H9 (cell line): Measurements from ENCODE around the gene BPTF. TPM values are rescaled to one million over a fixed set of nuclear protein-coding genes. Genes with fewer than 3 reads are reported as not detected.
A peak's percentile ranks its signal among the peaks of the same experiment; 100 is the strongest.

Source experiments
- DNase-seq: peaks from one replicate; pipeline ENCODE4 v3.0.0-alpha.2; 2017
- H2AFZ ChIP-seq: one replicate; pipeline ENCODE4 v1.6.1; 2013; ENCODE audit warnings: mild to moderate bottlenecking, low read length, control low read depth, moderate library complexity
- H2AK5ac ChIP-seq: 2 replicates; pipeline ENCODE4 v1.6.1; 2013; ENCODE audit warnings: low read length, control low read depth, mixed read lengths; ENCODE audit not compliant: insufficient read length
- H2BK120ac ChIP-seq: one replicate; pipeline ENCODE4 v1.6.1; 2013; ENCODE audit warnings: low read depth, mild to moderate bottlenecking, low read length, control low read depth, inconsistent platforms; ENCODE audit not compliant: poor library complexity, severe bottlenecking
- H2BK12ac ChIP-seq: 2 replicates; pipeline ENCODE4 v1.6.1; 2013; ENCODE audit warnings: low read length, control low read depth, mixed read lengths, low read depth; ENCODE audit not compliant: insufficient read length
- H2BK15ac ChIP-seq: 2 replicates; pipeline ENCODE4 v1.6.1; 2013; ENCODE audit warnings: low read depth, low read length, control low read depth
- H2BK20ac ChIP-seq: one replicate; pipeline ENCODE4 v1.6.1; 2013; ENCODE audit warnings: low read depth, mild to moderate bottlenecking, low read length, control low read depth, inconsistent platforms; ENCODE audit not compliant: poor library complexity, severe bottlenecking
- H2BK5ac ChIP-seq: 2 replicates; pipeline ENCODE4 v1.6.1; 2013; ENCODE audit warnings: low read length, control low read depth, mixed read lengths; ENCODE audit not compliant: insufficient read length
- H3K14ac ChIP-seq: 2 replicates; pipeline ENCODE4 v1.6.1; 2013; ENCODE audit warnings: low read length, control low read depth; ENCODE audit not compliant: insufficient read depth
- H3K18ac ChIP-seq: 2 replicates; pipeline ENCODE4 v1.6.1; 2013; ENCODE audit warnings: low read depth, mild to moderate bottlenecking, mixed read lengths, low read length, control low read depth; ENCODE audit not compliant: insufficient read length
- H3K23ac ChIP-seq: 2 replicates; pipeline ENCODE4 v1.6.1; 2013; ENCODE audit warnings: low read length, control low read depth, mixed read lengths, low read depth; ENCODE audit not compliant: insufficient read length
- H3K23me2 ChIP-seq: 2 replicates; pipeline ENCODE4 v1.6.1; 2013; ENCODE audit warnings: low read depth, mild to moderate bottlenecking, mixed read lengths, low read length, control low read depth; ENCODE audit not compliant: insufficient read length, poor library complexity, severe bottlenecking
- H3K27ac ChIP-seq: 2 replicates; pipeline ENCODE4 v1.5.1; 2013; ENCODE audit warnings: low read length, control low read depth, mixed read lengths, low read depth; ENCODE audit not compliant: insufficient read length
- H3K27me3 ChIP-seq: 2 replicates; pipeline ENCODE4 v1.6.1; 2013; ENCODE audit warnings: low read length, control low read depth, inconsistent platforms; ENCODE audit not compliant: insufficient read depth
- H3K4ac ChIP-seq: 2 replicates; pipeline ENCODE4 v1.6.1; 2013; ENCODE audit warnings: low read depth, mild to moderate bottlenecking, control low read depth, inconsistent platforms, low read length, moderate library complexity
- H3K4me1 ChIP-seq: 2 replicates; pipeline ENCODE4 v1.6.1; 2013; ENCODE audit warnings: low read length, control low read depth, inconsistent platforms; ENCODE audit not compliant: insufficient read depth
- H3K4me2 ChIP-seq: 2 replicates; pipeline ENCODE4 v1.6.1; 2013; ENCODE audit warnings: low read length, control low read depth, mixed read lengths; ENCODE audit not compliant: insufficient read length, insufficient read depth
- H3K56ac ChIP-seq: 2 replicates; pipeline ENCODE4 v1.6.1; 2013; ENCODE audit warnings: low read depth, mild to moderate bottlenecking, mixed read lengths, low read length, control low read depth; ENCODE audit not compliant: insufficient read length
- H3K79me1 ChIP-seq: 2 replicates; pipeline ENCODE4 v1.6.1; 2013; ENCODE audit warnings: low read depth, mild to moderate bottlenecking, moderate library complexity, low read length, control low read depth, inconsistent platforms; ENCODE audit not compliant: insufficient read depth, poor library complexity, severe bottlenecking
- H3K79me2 ChIP-seq: 2 replicates; pipeline ENCODE4 v1.6.1; 2013; ENCODE audit warnings: low read length, control low read depth, inconsistent platforms; ENCODE audit not compliant: insufficient read depth
- H3K9ac ChIP-seq: 2 replicates; pipeline ENCODE4 v1.6.1; 2013; ENCODE audit warnings: low read length, control low read depth, mixed read lengths; ENCODE audit not compliant: insufficient read length; ENCODE audit errors: extremely low read depth
- H3K9me3 ChIP-seq: one replicate; pipeline ENCODE4 v1.6.1; 2013; ENCODE audit warnings: low read depth, low read length, inconsistent platforms; ENCODE audit not compliant: control insufficient read depth
- H3T11ph ChIP-seq: one replicate; pipeline ENCODE4 v1.6.1; 2013; ENCODE audit warnings: mild to moderate bottlenecking, low read length, control low read depth, inconsistent platforms
- H4K20me1 ChIP-seq: one replicate; pipeline ENCODE4 v1.6.1; 2013; ENCODE audit not compliant: control insufficient read depth, insufficient read length, insufficient read depth
- H4K5ac ChIP-seq: 2 replicates; pipeline ENCODE4 v1.6.1; 2013; ENCODE audit warnings: low read depth, mild to moderate bottlenecking, mixed read lengths, low read length, control low read depth; ENCODE audit not compliant: insufficient read length
- H4K8ac ChIP-seq: replicated peaks from 2 replicates; pipeline ENCODE4 v1.6.1; 2013; ENCODE audit warnings: low read length, control low read depth, mixed read lengths, low read depth; ENCODE audit not compliant: insufficient read length
- H4K91ac ChIP-seq: 2 replicates; pipeline ENCODE4 v1.6.1; 2013; ENCODE audit warnings: low read depth, mild to moderate bottlenecking, moderate library complexity, mixed read lengths, low read length, control low read depth; ENCODE audit not compliant: insufficient read length
- H3K27ac Mint-ChIP-seq, 3 experiments: 2 replicates in 2 of 3; 3 replicates in 1 of 3; pipeline ENCODE4 v1.8.0; 2020 to 2021; ENCODE audit warnings: mixed read lengths in 3 of 3, mild to moderate bottlenecking in 1 of 3, moderate library complexity in 1 of 3
- H3K27me3 Mint-ChIP-seq: 2 replicates; pipeline ENCODE4 v1.8.0; 2021; ENCODE audit warnings: low read depth, mild to moderate bottlenecking, moderate library complexity, mixed read lengths
- H3K36me3 Mint-ChIP-seq, 3 experiments: 2 replicates in 2 of 3; 3 replicates in 1 of 3; pipeline ENCODE4 v1.8.0; 2020 to 2021; ENCODE audit warnings: low read depth in 3 of 3, mixed read lengths in 3 of 3; ENCODE audit not compliant: insufficient read depth in 1 of 3
- H3K4me1 Mint-ChIP-seq, 2 experiments: 2 replicates each; pipeline ENCODE4 v1.8.0; 2020; ENCODE audit warnings: mixed read lengths in 2 of 2
- H3K4me3 Mint-ChIP-seq, 2 experiments: 2 replicates in 1 of 2; 3 replicates in 1 of 2; pipeline ENCODE4 v1.8.0; 2020 to 2021; ENCODE audit warnings: mild to moderate bottlenecking in 2 of 2, mixed read lengths in 2 of 2, moderate library complexity in 1 of 2
- H3K9me3 Mint-ChIP-seq, 2 experiments: 2 replicates in 1 of 2; 3 replicates in 1 of 2; pipeline ENCODE4 v1.8.0; 2020; ENCODE audit warnings: mild to moderate bottlenecking in 2 of 2, mixed read lengths in 2 of 2, moderate library complexity in 1 of 2
- CTCF ChIP-seq: fragments of 200-600 bp; sonication (generic); conservative IDR thresholded peaks from 3 replicates; pipeline ENCODE4 v1.8.0; 2021; ENCODE audit warnings: antibody characterized with exemption, mild to moderate bottlenecking
- WGBS: extraction: QIAGEN DNeasy Blood & Tissue Kit; methylation state at CpG from one replicate; pipeline ENCODE4 v1.1.7; 2013; ENCODE audit warnings: missing lambda C conversion rate, low lambda C conversion rate, mixed read lengths; ENCODE audit not compliant: insufficient read length; ENCODE audit errors: extremely low coverage; 5-methylcytosine and 5-hydroxymethylcytosine counted together
- total RNA-seq: library from RNA; stranded (reverse); gene quantifications from 2 replicates; pipeline ENCODE4 v1.2.1, GENCODE V29; 2021

The BPTF gene
- total RNA-seq, 1 experiment from 2014 or later, result 203 TPM

GRCh38 chr17:67891481-67892119 is 66.3 kb downstream of the BPTF start:
- H2BK15ac ChIP-seq, result no peak overlapping the region
- H3K79me1 ChIP-seq, result no peaks in the 10 kb centered on the region
- H3K4me3 Mint-ChIP-seq, result no peak overlapping the region
- WGBS, result no CpG with 5 or more reads among the region's 6 CpGs
- H3K27ac ChIP-seq, result no peak overlapping the region
- H2BK20ac ChIP-seq, result no peak overlapping the region
- H3K4me1 ChIP-seq, result no peaks in the 10 kb centered on the region
- H3K27me3 ChIP-seq, result no peaks in the 10 kb centered on the region
- H3K4me2 ChIP-seq, result no peak overlapping the region
- no peak overlapping the region for H3K56ac ChIP-seq
- H2AK5ac ChIP-seq, result no peak overlapping the region
- H3K23me2 ChIP-seq, result no peaks in the 10 kb centered on the region
- H3K36me3 Mint-ChIP-seq, result peaks cover 33 to 81% (median 72%) of the 10 kb centered on the region in 3 experiments
- H4K91ac ChIP-seq, result no peak overlapping the region
- peak; percentile 13; the same call in 1 of the 3 replicates for TF ChIP-seq CTCF
- H3K9me3 Mint-ChIP-seq, result no peaks in the 10 kb centered on the region
- no peak overlapping the region for H3K14ac ChIP-seq
- H3K79me2 ChIP-seq, result no peaks in the 10 kb centered on the region; the same call in 1 of the 2 replicates
- H3K9me3 ChIP-seq, result no peaks in the 10 kb centered on the region
- H2BK12ac ChIP-seq, result no peak overlapping the region
- no peak for DNase-seq
- no peak overlapping the region for H3K23ac ChIP-seq
- no peak overlapping the region for H4K5ac ChIP-seq
- no peak overlapping the region for H3K18ac ChIP-seq
- H4K8ac ChIP-seq, result no peak overlapping the region
- no peak overlapping the region for H2BK120ac ChIP-seq
- H3K4ac ChIP-seq, result no peak overlapping the region
- no peaks in the 10 kb centered on the region for H4K20me1 ChIP-seq
- H3K9ac ChIP-seq, result no peak overlapping the region
- no peak overlapping the region for H3T11ph ChIP-seq
- no peaks in the 10 kb centered on the region for H3K4me1 Mint-ChIP-seq
- H2BK5ac ChIP-seq, result no peak overlapping the region
- H3K27me3 Mint-ChIP-seq, result no peaks in the 10 kb centered on the region
- H3K27ac Mint-ChIP-seq, result peak overlapping the region in 1 of 3 experiments; percentile 52; a peak in 2 of 7 replicates
- no peak overlapping the region for H2AFZ ChIP-seq
